ENCODE measurements around the gene FGF6. TPM values are rescaled to one million over a fixed set of nuclear protein-coding genes. Genes with fewer than 3 reads are reported as not detected.

The FGF6 gene
- total RNA-seq, 1 donor from 2014 or later = not detected

- H3K27ac Mint-ChIP-seq = peak overlapping the region; percentile 83
- no peak overlapping the region for H3K27ac ChIP-seq
- no peaks in the 10 kb centered on the region for H3K9me3 ChIP-seq (ENCODE audit: low read depth)
- no peak overlapping the region for H3K4me3 ChIP-seq
- TF ChIP-seq EZH2 (IDR thresholded peaks at IDR 0.05) (no peak), EZH2phosphoT487 (IDR thresholded peaks at IDR 0.05) (no peak), CTCF (IDR thresholded peaks at IDR 0.05) (no peak)
- H3K36me3 ChIP-seq = no peaks in the 10 kb centered on the region
- H3K36me3 Mint-ChIP-seq = no peaks in the 10 kb centered on the region
- H3K4me3 Mint-ChIP-seq = no peak overlapping the region
- H3K27me3 ChIP-seq = no peaks in the 10 kb centered on the region
- H3K4me1 Mint-ChIP-seq = peaks cover 40% of the 10 kb centered on the region
- DNase-seq (ENCODE audit: low spot score) = no peak
- H3K9ac ChIP-seq = no peak overlapping the region
- no peaks in the 10 kb centered on the region for H3K9me3 Mint-ChIP-seq
- peaks cover 8% of the 10 kb centered on the region for H3K27me3 Mint-ChIP-seq (ENCODE audit: insufficient read depth, low read depth)
- no peak overlapping the region for H3K4me2 ChIP-seq
- peaks cover 26% of the 10 kb centered on the region for H3K4me1 ChIP-seq
- no peaks in the 10 kb centered on the region for H4K20me1 ChIP-seq (ENCODE audit: low read depth)
- no peaks in the 10 kb centered on the region for H3K79me2 ChIP-seq (ENCODE audit: low read depth)
- no peak overlapping the region for H2AFZ ChIP-seq (replicated peaks)
- peaks cover 27% of the 10 kb centered on the region for H3F3A ChIP-seq (ENCODE audit: low read depth)
Observed at GRCh38 chr12:4443616-4444015, 2.0 kb downstream of the FGF6 start.

- peaks cover 27% of the 10 kb centered on the region for H3F3A ChIP-seq (ENCODE audit: low read depth)
- H2AFZ ChIP-seq (replicated peaks) = peak overlapping the region; percentile 52
- H3K79me2 ChIP-seq (ENCODE audit: low read depth) = no peaks in the 10 kb centered on the region
- H3K4me2 ChIP-seq = peak overlapping the region; percentile 63
- H3K36me3 Mint-ChIP-seq = no peaks in the 10 kb centered on the region
- H3K4me1 ChIP-seq = peaks cover 26% of the 10 kb centered on the region
- no peak overlapping the region for H3K27ac ChIP-seq
- no peak overlapping the region for H3K9ac ChIP-seq
- peaks cover 47% of the 10 kb centered on the region for H3K4me1 Mint-ChIP-seq
- no peaks in the 10 kb centered on the region for H3K9me3 Mint-ChIP-seq
- no peaks in the 10 kb centered on the region for H3K27me3 ChIP-seq
- H3K9me3 ChIP-seq (ENCODE audit: low read depth) = no peaks in the 10 kb centered on the region
- TF ChIP-seq EZH2phosphoT487 (IDR thresholded peaks at IDR 0.05) (no peak), CTCF (IDR thresholded peaks at IDR 0.05) (no peak), EZH2 (IDR thresholded peaks at IDR 0.05) (no peak)
- H3K4me3 ChIP-seq = no peak overlapping the region
- peak overlapping the region; percentile 60 for H3K27ac Mint-ChIP-seq
- H3K27me3 Mint-ChIP-seq (ENCODE audit: insufficient read depth, low read depth) = peaks cover 8% of the 10 kb centered on the region
- H4K20me1 ChIP-seq (ENCODE audit: low read depth) = no peaks in the 10 kb centered on the region
- peak overlapping the region; percentile 72 for H3K4me3 Mint-ChIP-seq
- no peaks in the 10 kb centered on the region for H3K36me3 ChIP-seq
- peak; percentile 62 for DNase-seq (ENCODE audit: low spot score)
Observed at GRCh38 chr12:4441355-4442335, 4.0 kb downstream of the FGF6 start.

GRCh38 chr12:4440187-4440941, 5.3 kb downstream of the FGF6 start:
- Histone ChIP-seq H4K20me1 (ENCODE audit: low read depth) (no peaks in the 10 kb centered on the region), H3F3A (ENCODE audit: low read depth) (peaks cover 27% of the 10 kb centered on the region), H2AFZ (replicated peaks) (peak overlapping the region; percentile 8), H3K9ac (no peak overlapping the region), H3K4me2 (peak overlapping the region; percentile 63), H3K27me3 (no peaks in the 10 kb centered on the region), H3K4me1 (peaks cover 26% of the 10 kb centered on the region), H3K4me3 (no peak overlapping the region), H3K27ac (no peak overlapping the region), H3K79me2 (ENCODE audit: low read depth) (no peaks in the 10 kb centered on the region), H3K36me3 (no peaks in the 10 kb centered on the region), H3K9me3 (ENCODE audit: low read depth) (no peaks in the 10 kb centered on the region)
- TF ChIP-seq CTCF (IDR thresholded peaks at IDR 0.05) = no peak
- TF ChIP-seq EZH2 (IDR thresholded peaks at IDR 0.05) = no peak
- TF ChIP-seq EZH2phosphoT487 (IDR thresholded peaks at IDR 0.05) = no peak
- H3K4me3 Mint-ChIP-seq = peak overlapping the region; percentile 72
- no peaks in the 10 kb centered on the region for H3K9me3 Mint-ChIP-seq
- peaks cover 48% of the 10 kb centered on the region for H3K4me1 Mint-ChIP-seq
- H3K36me3 Mint-ChIP-seq = no peaks in the 10 kb centered on the region
- H3K27me3 Mint-ChIP-seq (ENCODE audit: insufficient read depth, low read depth) = peaks cover 8% of the 10 kb centered on the region
- H3K27ac Mint-ChIP-seq = peak overlapping the region; percentile 93
- DNase-seq (ENCODE audit: low spot score) = peak; percentile 48
